ENCODE measurements around the gene TUBGCP3.

DNA sequence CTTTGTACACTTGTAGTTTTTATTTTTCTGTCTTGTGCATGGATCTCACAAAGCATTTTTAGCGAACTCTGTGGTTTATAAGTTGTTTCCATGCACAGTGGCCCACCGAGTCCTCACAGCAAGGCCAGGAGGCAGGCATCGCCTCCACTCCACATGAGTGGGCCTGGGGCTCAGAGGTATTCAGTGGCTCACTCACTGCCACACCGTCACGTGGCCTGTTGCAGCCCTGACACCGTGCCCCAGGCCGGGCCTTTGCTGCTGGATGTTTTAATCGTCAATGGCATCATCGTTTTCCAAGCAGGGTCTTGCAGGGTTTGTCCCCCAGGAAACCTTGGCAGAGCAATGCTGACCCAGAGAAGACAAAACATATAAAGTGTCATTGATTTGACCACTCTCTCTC is 152.0 kb downstream of the TUBGCP3 start:
- TF ChIP-seq, protein P1, sequence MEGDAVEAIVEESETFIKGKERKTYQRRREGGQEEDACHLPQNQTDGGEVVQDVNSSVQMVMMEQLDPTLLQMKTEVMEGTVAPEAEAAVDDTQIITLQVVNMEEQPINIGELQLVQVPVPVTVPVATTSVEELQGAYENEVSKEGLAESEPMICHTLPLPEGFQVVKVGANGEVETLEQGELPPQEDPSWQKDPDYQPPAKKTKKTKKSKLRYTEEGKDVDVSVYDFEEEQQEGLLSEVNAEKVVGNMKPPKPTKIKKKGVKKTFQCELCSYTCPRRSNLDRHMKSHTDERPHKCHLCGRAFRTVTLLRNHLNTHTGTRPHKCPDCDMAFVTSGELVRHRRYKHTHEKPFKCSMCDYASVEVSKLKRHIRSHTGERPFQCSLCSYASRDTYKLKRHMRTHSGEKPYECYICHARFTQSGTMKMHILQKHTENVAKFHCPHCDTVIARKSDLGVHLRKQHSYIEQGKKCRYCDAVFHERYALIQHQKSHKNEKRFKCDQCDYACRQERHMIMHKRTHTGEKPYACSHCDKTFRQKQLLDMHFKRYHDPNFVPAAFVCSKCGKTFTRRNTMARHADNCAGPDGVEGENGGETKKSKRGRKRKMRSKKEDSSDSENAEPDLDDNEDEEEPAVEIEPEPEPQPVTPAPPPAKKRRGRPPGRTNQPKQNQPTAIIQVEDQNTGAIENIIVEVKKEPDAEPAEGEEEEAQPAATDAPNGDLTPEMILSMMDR (IDR thresholded peaks at IDR 0.05; ENCODE audit: insufficient read depth, low read length, poor library complexity, severe bottlenecking) = no peak
- no peak for TF ChIP-seq EZH2phosphoT487 (conservative IDR thresholded peaks at IDR 0.05; ENCODE audit: low read length)

Data from SU-DHL-6 (cell line).